ENCODE data around the gene CAVIN4. TPM values are rescaled to one million over a fixed set of nuclear protein-coding genes. Genes with fewer than 3 reads are reported as not detected.

CAVIN4 gene
- total and polyA plus RNA-seq, 2 donors (not counting 3 experiments of a cell fraction or from before 2014, with no cell fraction given), result 0.61 to 3.1 TPM

GRCh38 chr9:100619665-100620064 lies 41.8 kb downstream of the CAVIN4 start:
- Histone ChIP-seq H4K20me1 (replicated peaks; ENCODE audit: control insufficient read depth, extremely low read depth, insufficient read depth, low read length) (no peaks in the 10 kb centered on the region), H3K27me3 (ENCODE audit: control insufficient read depth in 2 of 2, insufficient read depth in 2 of 2, low read length in 2 of 2) (no peaks in the 10 kb centered on the region), H3K27ac (ENCODE audit: insufficient read depth, low read depth, low read length) (no peak overlapping the region), H3K9me3 (replicated peaks; ENCODE audit: control insufficient read depth, insufficient read depth, low read length) (no peaks in the 10 kb centered on the region), H3K9ac (replicated peaks; ENCODE audit: extremely low read depth, insufficient read depth, low read length) (no peak overlapping the region), H3K4me1 (ENCODE audit: control insufficient read depth, extremely low read depth, insufficient read depth, low read length) (no peaks in the 10 kb centered on the region), H3K36me3 (ENCODE audit: control insufficient read depth in 2 of 2, extremely low read depth in 1 of 2, insufficient read depth in 2 of 2, low read length in 2 of 2) (no peaks in the 10 kb centered on the region), H3K9me1 (replicated peaks; ENCODE audit: control insufficient read depth, extremely low read depth, insufficient read depth, low read length) (no peaks in the 10 kb centered on the region), H2AFZ (ENCODE audit: low read depth, low read length) (no peak overlapping the region), H3K4me2 (ENCODE audit: insufficient read depth, low read length) (no peak overlapping the region), H3K79me2 (ENCODE audit: control insufficient read depth, insufficient read depth, low read length) (no peaks in the 10 kb centered on the region), H3K4me3 (replicated peaks in 1 of 3; ENCODE audit: insufficient read depth in 1 of 3, low read depth in 1 of 3, low read length in 3 of 3) (no peak overlapping the region)
- CTCF ChIA-PET, result interaction anchor here (2.3 kb wide), 1 partner anchor 18 kb away, joined by 10 read pairs; no protein-coding TSS in a partner anchor
- POLR2A ChIA-PET, result no interaction called here
- DNase-seq (ENCODE audit: low read depth, low spot score), result no peak
- BruUV-seq (replicated peaks), result no TSS peak
- dilution Hi-C loops (cut with MboI; ENCODE audit: extremely low pct_ligation_motif_present, low sequenced_read_pairs), result no loop called here
- intact Hi-C loops (cut with micrococcal nuclease), result no loop called here
- no peak for FAIRE-seq
- TF ChIP-seq CTCF (IDR thresholded peaks at IDR 0.05; ENCODE audit: extremely low read depth in 1 of 2, insufficient read depth in 1 of 2, low read depth in 1 of 2, low read length in 2 of 2) (no peak), POLR2A (IDR thresholded peaks at IDR 0.05; ENCODE audit: low read depth, low read length) (no peak), GATA2 (IDR thresholded peaks at IDR 0.05; ENCODE audit: insufficient read depth, insufficient read length, low read depth, low read length) (no peak), EZH2 (IDR thresholded peaks at IDR 0.05; ENCODE audit: borderline replicate concordance, low read depth, low read length, severe bottlenecking) (no peak), JUN (IDR thresholded peaks at IDR 0.05; ENCODE audit: borderline replicate concordance, insufficient read depth, insufficient read length, low read depth) (no peak), MYC (IDR thresholded peaks at IDR 0.05; ENCODE audit: low read depth, low read length) (no peak), FOS (IDR thresholded peaks at IDR 0.05; ENCODE audit: borderline replicate concordance, insufficient read depth, low read length) (no peak), POLR2AphosphoS5 (IDR thresholded peaks at IDR 0.05; ENCODE audit: insufficient read depth, low read depth, low read length) (no peak), MAX (IDR thresholded peaks at IDR 0.05; ENCODE audit: insufficient read depth, insufficient read length) (no peak)
